Small intestine (tissue), 7 donors: ENCODE results near the gene HHIPL1. TPM values are rescaled to one million over a fixed set of nuclear protein-coding genes. Genes with fewer than 3 reads are reported as not detected.

Experiments used
- DNase-seq, 2 donors: peaks; one replicate each; pipeline versions ENCODE4 v3.0.0 to v3.0.0-alpha.2; 2013
- FAIRE-seq: peaks from 2 replicates; lab custom pipeline; 2012; peaks lifted over from hg19 to GRCh38; lab: Jason Lieb, UNC
- H3K27ac ChIP-seq, 3 donors: one replicate each; pipeline ENCODE4 v1.5.1; 2013; ENCODE audit warnings: low read length in 2 of 3, mild to moderate bottlenecking in 2 of 3, control low read depth in 1 of 3, inconsistent platforms in 1 of 3, low read depth in 1 of 3, moderate library complexity in 1 of 3
- H3K27me3 ChIP-seq, 3 donors: one replicate each; pipeline ENCODE4 v1.6.1; 2013; ENCODE audit warnings: low read length in 3 of 3, inconsistent platforms in 1 of 3; ENCODE audit not compliant: control insufficient read depth in 3 of 3, insufficient read depth in 3 of 3
- H3K36me3 ChIP-seq, 3 donors: one replicate each; pipeline ENCODE4 v1.6.1; 2013; ENCODE audit warnings: low read length in 3 of 3, inconsistent platforms in 1 of 3, low read depth in 1 of 3, mild to moderate bottlenecking in 1 of 3, moderate library complexity in 1 of 3; ENCODE audit not compliant: control insufficient read depth in 3 of 3, insufficient read depth in 2 of 3
- H3K4me1 ChIP-seq, 3 donors: one replicate each; pipeline ENCODE4 v1.6.1; 2013; ENCODE audit warnings: low read length in 2 of 3, inconsistent platforms in 1 of 3, low read depth in 1 of 3, mild to moderate bottlenecking in 1 of 3, moderate library complexity in 1 of 3; ENCODE audit not compliant: control insufficient read depth in 3 of 3, insufficient read depth in 2 of 3
- H3K4me3 ChIP-seq, 3 donors: one replicate each; pipeline ENCODE4 v1.5.1; 2013; ENCODE audit warnings: low read length in 3 of 3, control low read depth in 1 of 3, inconsistent platforms in 1 of 3, low read depth in 1 of 3, mild to moderate bottlenecking in 1 of 3, moderate library complexity in 1 of 3
- H3K9me3 ChIP-seq, 2 donors: one replicate each; pipeline ENCODE4 v1.6.1; 2013; ENCODE audit warnings: low read depth in 1 of 2, low read length in 1 of 2; ENCODE audit not compliant: control insufficient read depth in 2 of 2, insufficient read depth in 1 of 2
- WGBS, 3 donors: extraction: QIAGEN DNeasy Blood & Tissue Kit; methylation state at CpG; one replicate each; pipeline ENCODE4 v1.1.7; 2013; 5-methylcytosine and 5-hydroxymethylcytosine counted together
- polyA plus RNA-seq, 4 donors: library from polyadenylated mRNA; stranded (reverse) in 3 of 4; unstranded in 1 of 4; fragments of 200-250 nt in 3 of 4; fragments of 120-200 nt in 1 of 4; gene quantifications; one replicate each; pipeline versions ENCODE4 v1.2.1 to v1.2.3, GENCODE V29; 2013
- donor health status: healthy with polysubstance abuse.
- donor health status: control.
- donor health status: control.
- donor health status: Bipolar disorder and iron deficiency.
- donor health status: healthy.

The HHIPL1 gene
- polyA plus RNA-seq, 4 donors = under 0.01 to 0.69 (median 0.59) TPM; not detected in 1

DNA sequence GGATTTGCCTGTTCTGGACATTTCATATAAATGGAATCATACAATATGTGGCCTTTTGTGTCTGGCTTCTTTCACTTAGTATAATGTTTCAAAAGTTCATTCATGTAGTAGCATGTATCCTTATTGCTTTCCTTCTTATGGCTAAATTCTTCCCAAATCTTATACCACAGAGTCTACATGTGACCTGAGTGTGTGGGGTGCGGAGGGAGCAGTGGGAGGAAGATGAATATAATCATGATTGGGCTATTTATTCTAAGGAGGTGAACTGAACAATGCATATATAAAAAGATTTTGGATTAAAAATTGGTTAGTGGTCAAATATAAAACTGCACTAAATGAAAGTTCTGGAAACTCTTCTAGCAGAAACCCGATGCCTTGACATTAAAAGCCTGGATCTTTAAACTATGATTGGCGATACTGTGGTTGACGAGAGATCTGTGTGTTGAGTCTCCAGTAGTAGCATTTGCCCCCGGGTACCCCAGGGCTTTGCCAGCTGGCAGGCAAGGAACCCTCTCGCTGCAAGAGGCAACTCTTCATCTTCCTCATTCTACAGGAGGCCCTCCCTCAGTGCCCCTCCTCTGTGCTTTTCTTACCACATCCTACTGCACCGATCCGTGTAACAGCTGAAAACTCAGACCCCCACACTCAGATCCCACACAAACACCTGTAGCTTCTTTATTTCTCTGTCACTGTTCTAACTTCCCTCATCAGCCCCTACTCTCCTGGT, 41.8 kb downstream of the HHIPL1 start:
- FAIRE-seq (no peak), DNase-seq (no peak)
- H3K27me3 ChIP-seq = peaks cover 0 to 25% (median 0%) of the 10 kb centered on the region in 3 donors
- H3K4me3 ChIP-seq = no peak overlapping the region
- 70 to 77% (median 76%) methylated on average over 8 of the region's 8 CpGs for WGBS, 3 donors
- peaks cover 0 to 7% (median 0%) of the 10 kb centered on the region in 3 donors for H3K4me1 ChIP-seq
- no peaks in the 10 kb centered on the region for H3K9me3 ChIP-seq
- no peak overlapping the region for H3K27ac ChIP-seq
- H3K36me3 ChIP-seq = no peaks in the 10 kb centered on the region

DNA sequence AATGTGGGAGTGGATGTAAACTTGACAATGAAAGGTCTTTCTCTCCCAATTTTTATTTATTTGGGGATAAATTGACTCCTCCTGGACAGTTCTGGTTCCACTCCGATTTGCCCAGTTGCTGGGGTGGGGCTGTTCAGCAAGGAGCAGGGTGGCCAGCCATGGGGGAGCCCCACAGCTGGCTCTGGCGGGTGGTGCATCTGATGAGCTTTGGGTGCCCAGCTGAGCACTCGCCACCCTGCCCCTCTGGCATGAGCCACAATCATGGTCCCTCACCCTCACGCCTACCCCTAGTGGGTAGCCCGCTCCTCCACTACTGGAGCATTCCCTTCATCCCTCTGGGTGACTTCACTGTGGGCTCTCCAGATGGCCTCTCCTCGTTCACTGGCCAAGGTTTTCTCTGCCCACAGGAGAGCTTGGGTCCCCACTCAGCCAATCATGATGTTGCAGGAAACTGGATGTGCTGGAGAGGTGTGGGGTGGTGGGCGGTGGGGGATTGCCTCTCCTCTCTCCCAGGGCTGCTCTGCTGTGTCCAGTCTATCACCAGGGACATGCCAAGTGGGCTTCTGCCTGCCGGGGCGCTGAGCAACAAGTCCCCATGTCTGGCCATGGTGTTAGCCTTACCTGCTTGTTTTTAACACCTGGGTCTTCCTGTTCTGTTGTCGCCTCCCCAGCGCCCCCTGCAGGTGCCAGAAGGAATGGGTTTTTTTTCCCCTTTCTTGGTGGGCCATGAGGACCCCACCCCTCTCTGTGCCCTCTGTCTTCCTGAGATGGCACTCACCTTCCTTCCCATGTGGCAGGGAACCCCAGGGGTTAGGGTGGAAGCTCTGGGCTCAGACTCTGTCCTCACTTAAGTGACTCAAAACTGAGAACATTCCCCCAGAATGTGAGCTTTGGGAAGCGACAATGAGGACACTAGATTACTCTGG, 42.6 kb downstream of the HHIPL1 start:
- Histone ChIP-seq H3K4me3 (no peak overlapping the region), H3K36me3 (no peaks in the 10 kb centered on the region), H3K9me3 (no peaks in the 10 kb centered on the region), H3K27ac (no peak overlapping the region), H3K4me1 (peaks cover 0 to 7% (median 0%) of the 10 kb centered on the region in 3 donors), H3K27me3 (peaks cover 0 to 27% (median 0%) of the 10 kb centered on the region in 3 donors)
- FAIRE-seq (no peak), DNase-seq (peak in 1 of 2 donors; percentile 37)
- WGBS, 3 donors = 48 to 60% (median 52%) methylated on average over 12 of the region's 12 CpGs

DNA sequence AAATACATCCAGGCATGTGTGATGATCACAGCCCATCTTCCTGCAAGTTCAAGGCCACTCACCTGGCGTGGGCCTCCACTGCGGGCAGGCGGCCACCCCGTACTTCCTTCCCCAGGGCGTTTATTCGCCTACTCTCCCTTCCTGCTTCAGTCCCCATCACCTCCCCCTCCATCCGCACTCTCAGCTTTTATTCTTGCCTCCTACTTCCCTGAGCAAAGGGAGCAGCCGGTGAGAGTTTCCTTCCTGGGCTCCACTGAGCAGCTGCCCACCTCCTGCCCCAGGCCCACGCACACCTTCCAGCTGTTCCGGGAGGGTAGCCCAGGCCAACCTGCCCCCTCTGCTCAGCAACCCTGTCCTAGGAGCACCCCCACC, 43.3 kb downstream of the HHIPL1 start:
- no peaks in the 10 kb centered on the region for H3K9me3 ChIP-seq
- peaks cover 0 to 27% (median 0%) of the 10 kb centered on the region in 3 donors for H3K27me3 ChIP-seq
- H3K4me1 ChIP-seq = peaks cover 0 to 3% (median 0%) of the 10 kb centered on the region in 3 donors
- H3K36me3 ChIP-seq = no peaks in the 10 kb centered on the region
- H3K4me3 ChIP-seq = no peak overlapping the region
- DNase-seq (no peak), FAIRE-seq (no peak)
- WGBS, 3 donors = 51 to 78% (median 53%) methylated on average over 10 of the region's 10 CpGs
- no peak overlapping the region for H3K27ac ChIP-seq

DNA sequence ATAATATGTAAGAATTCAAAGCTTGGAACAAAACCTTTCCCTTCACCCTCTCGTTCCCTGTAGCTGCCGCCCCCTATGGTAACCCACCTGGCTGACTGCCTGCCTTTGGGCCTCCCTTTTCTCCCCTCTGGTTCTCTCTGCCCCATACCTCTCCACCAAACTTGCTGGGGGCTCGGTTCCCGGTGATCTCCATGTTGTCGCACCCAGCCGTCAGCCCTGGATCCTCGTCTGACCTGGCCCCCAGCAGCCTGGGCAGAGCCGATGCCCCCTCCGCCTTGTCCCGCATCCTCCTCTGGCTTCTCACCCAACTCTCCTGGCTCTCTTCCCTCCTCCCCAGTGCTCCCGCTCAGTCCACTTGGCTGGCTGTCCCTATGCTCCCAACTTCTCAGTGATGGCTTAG, 43.7 kb downstream of the HHIPL1 start:
- WGBS, 3 donors = 82 to 93% (median 83%) methylated on average over 11 of the region's 11 CpGs
- Histone ChIP-seq H3K4me1 (no peaks in the 10 kb centered on the region), H3K36me3 (no peaks in the 10 kb centered on the region), H3K4me3 (no peak overlapping the region), H3K27ac (no peak overlapping the region), H3K9me3 (no peaks in the 10 kb centered on the region), H3K27me3 (peaks cover 0 to 27% (median 0%) of the 10 kb centered on the region in 3 donors)
- FAIRE-seq (no peak), DNase-seq (no peak)

DNA sequence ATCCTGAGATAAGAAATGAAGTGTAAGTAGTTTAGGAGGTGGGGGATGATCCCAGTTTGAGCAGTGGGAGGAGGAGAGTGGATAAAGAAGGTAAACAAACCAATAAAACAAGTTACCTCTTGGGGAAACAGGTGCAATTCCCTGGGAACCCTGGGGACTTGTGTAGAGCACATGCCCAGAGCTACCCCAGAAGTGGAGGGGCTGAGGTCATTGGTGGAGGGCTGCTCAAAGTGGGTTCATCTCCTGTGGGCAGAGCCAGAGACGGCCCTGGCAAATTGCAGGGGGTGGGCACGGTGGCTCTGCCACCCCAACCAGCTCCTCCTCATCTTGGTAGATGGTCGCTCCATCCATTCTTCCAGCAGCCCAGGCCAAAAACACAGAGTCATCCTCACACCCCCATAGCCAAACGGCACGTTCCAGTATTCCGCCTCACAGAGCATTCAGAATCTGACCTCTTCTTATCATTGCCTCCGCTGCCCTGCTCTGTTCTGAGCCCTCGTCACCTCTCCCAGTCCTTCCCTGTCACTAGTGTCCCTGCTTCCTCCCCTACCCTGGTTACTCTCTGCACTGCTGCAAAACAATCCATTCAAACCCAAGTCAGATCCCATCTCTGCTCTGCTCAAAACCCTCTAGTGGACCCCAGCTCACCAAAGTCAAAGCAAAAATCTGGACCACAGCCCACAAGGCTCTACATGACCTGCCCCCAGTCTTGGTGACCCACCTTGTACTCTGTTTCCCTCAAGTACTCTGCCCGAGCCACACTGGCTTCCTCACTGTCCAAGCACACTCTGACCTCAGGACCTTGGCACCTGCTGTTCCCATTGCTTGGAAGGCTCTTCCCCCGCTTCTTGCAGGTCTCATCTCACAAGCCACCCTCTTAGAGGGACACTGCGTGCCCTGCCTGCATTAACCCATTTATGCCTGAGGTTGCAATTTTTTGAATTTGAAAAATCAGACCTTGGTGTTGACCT, 44.6 kb downstream of the HHIPL1 start:
- 57 to 80% (median 64%) methylated on average over 11 of the region's 11 CpGs for WGBS, 3 donors
- no peak for DNase-seq
- Histone ChIP-seq H3K27ac (no peak overlapping the region), H3K36me3 (no peaks in the 10 kb centered on the region), H3K9me3 (no peaks in the 10 kb centered on the region), H3K27me3 (peaks cover 0 to 27% (median 0%) of the 10 kb centered on the region in 3 donors), H3K4me1 (no peaks in the 10 kb centered on the region), H3K4me3 (no peak overlapping the region)
- no peak for FAIRE-seq

DNA sequence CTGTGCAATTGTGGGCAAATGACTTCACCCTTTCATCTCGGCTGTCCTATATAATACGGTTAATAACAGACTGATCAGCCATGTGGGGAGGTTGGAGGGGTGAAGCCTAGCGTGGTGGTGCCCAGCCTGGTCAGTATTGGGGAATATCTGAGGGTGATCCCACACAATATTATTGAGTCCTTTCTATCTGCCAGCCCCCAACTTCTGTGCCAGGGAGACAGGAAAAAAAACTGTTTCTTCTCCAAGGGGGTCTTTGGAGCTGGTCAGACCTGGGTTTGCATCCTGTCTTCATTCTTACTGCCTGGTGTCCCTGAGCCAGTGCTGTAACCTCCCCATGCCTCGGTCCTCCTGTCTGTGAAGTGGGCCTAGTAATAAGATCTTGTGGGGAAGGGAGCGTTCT, 45.7 kb downstream of the HHIPL1 start:
- Histone ChIP-seq H3K36me3 (no peaks in the 10 kb centered on the region), H3K4me1 (no peaks in the 10 kb centered on the region), H3K4me3 (no peak overlapping the region), H3K27me3 (peaks cover 0 to 19% (median 0%) of the 10 kb centered on the region in 3 donors), H3K27ac (no peak overlapping the region), H3K9me3 (no peaks in the 10 kb centered on the region)
- DNase-seq (no peak), FAIRE-seq (no peak)
- WGBS, 3 donors = 63 to 81% (median 63%) methylated on average over 5 of the region's 5 CpGs

DNA sequence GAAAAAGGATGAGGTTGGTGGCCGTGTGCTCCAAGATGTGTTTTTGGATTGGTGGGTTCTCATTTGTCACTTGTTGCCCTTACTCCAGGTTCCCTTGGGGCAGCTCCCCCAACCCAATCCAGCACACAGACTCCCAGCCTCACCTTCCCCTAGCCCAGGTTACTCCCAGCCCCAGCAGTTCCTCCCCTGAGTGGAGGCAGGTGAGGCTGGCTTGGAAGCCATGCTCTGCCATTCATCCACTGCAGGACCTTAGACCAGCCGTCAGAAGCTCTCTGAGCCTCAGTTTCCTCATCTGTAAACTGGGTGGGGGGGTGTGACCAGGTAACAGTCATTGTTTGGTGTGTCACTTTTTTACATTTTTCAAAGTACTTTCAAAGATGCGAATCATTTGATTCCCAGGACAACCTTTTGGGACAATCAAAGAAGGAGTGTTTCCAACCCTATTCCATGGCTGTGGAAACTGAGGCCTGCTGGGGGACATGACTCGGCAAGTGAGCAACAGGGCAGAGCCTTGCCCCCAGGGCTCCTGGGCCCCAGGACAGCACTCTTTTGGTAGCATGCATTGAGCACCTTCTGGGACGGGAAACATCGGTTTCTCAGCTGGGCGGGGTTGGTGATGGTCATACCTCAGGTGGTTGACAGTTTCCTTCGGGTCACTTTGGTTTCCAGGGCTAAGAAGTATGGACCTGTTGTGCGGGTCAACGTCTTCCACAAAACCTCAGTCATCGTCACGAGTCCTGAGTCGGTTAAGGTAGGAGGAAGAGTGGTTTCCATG, 46.4 kb downstream of the HHIPL1 start:
- Histone ChIP-seq H3K4me1 (no peaks in the 10 kb centered on the region), H3K9me3 (no peaks in the 10 kb centered on the region), H3K4me3 (no peak overlapping the region), H3K27ac (no peak overlapping the region), H3K27me3 (peaks cover 0 to 17% (median 0%) of the 10 kb centered on the region in 3 donors), H3K36me3 (no peaks in the 10 kb centered on the region)
- DNase-seq (no peak), FAIRE-seq (no peak)
- 84 to 89% (median 87%) methylated on average over 13 of the region's 13 CpGs for WGBS, 3 donors
